ENCODE measurements around the gene OVCA2.

Gene OVCA2

GRCh38 chr17:2089021-2089422 lies 47.2 kb downstream of the OVCA2 start:
- DNase-seq: peak; percentile 32

DNA sequence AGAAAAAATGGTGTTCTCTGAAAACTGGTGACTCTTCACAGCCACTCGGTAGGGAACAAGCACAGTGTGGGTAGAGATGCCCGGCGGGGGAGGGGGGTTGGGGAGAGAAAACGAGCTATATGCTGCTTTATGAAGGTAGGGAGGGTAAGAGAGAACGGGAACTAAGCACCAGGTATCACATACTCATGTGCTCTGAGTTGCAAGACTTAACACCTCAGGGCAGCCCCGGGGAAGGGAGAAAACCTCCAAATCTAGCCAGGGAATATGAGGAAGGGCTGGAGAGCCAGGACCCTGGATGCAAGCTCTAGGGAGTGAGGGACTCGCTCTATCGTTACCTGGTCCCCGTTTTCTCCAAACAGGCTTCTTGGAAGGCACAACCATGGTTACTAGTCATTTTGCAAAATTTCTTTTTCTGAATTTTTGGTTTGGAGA lies 48.4 kb downstream of the OVCA2 start:
- no peak for DNase-seq

- peak; percentile 85 for DNase-seq
These were observed 49.1 kb downstream of the OVCA2 start for GRCh38 chr17:2090804-2091534.

GRCh38 chr17:2092253-2092652 lies 50.4 kb downstream of the OVCA2 start:
- no peak for DNase-seq
